ENCODE measurements around the gene CREB3L2. TPM values are rescaled to one million over a fixed set of nuclear protein-coding genes. Genes with fewer than 3 reads are reported as not detected.

The CREB3L2 gene
- total RNA-seq, 1 experiment from 2014 or later = 49.8 TPM

GRCh38 chr7:137990251-137990941 lies 11.5 kb downstream of the CREB3L2 start (continued):
- TF ChIP-seq REST (IDR thresholded peaks at IDR 0.05; ENCODE audit: low read depth) (no peak), ZFX (IDR thresholded peaks at IDR 0.05) (no peak)

- H3K79me2 ChIP-seq (ENCODE audit: insufficient read depth, low read length) = peaks cover 15% of the 10 kb centered on the region
- H3K36me3 ChIP-seq (ENCODE audit: control insufficient read depth in 1 of 2, insufficient read depth in 2 of 2, low read length in 2 of 2) = no peaks in the 10 kb centered on the region
- intact Hi-C loops (cut with micrococcal nuclease) = no loop called here
- no peaks in the 10 kb centered on the region for H3K9me2 ChIP-seq (ENCODE audit: insufficient read depth)
- no peaks in the 10 kb centered on the region for H4K20me1 ChIP-seq (ENCODE audit: insufficient read depth)
- TF ChIP-seq CEBPB (IDR thresholded peaks at IDR 0.05; ENCODE audit: low read depth) = no peak
- TF ChIP-seq CBX3 (IDR thresholded peaks at IDR 0.05; ENCODE audit: low read depth) = no peak
- TF ChIP-seq ATF3 (IDR thresholded peaks at IDR 0.05) = no peak
- TF ChIP-seq YY1 (IDR thresholded peaks at IDR 0.05; ENCODE audit: extremely low read depth, insufficient replicate concordance, low read depth, low read length) = no peak
- no peak for TF ChIP-seq EZH2phosphoT487 (IDR thresholded peaks at IDR 0.05; ENCODE audit: borderline replicate concordance)
- no peak for TF ChIP-seq POLR2AphosphoS5 (IDR thresholded peaks at IDR 0.05; ENCODE audit: low read depth, low read length)
- H3K27me3 ChIP-seq (ENCODE audit: insufficient read depth, low read length) = no peaks in the 10 kb centered on the region
- H3K27ac ChIP-seq (ENCODE audit: low read depth, low read length) = no peak overlapping the region
- ChIA-PET POLR2A (no interaction called here), CTCF (no interaction called here), RAD21 (ENCODE audit: low non-redundant PET in 1 of 2, low total read pairs in 2 of 2, uncharacterized antibody in 2 of 2, unreplicated experiment in 2 of 2) (no interaction called here)
- no peaks in the 10 kb centered on the region for H3K4me1 ChIP-seq (ENCODE audit: control insufficient read depth in 1 of 2, insufficient read depth in 2 of 2, low read length in 2 of 2)
- no peak overlapping the region for H3K9ac ChIP-seq (ENCODE audit: low read length)
- no peak for DNase-seq (ENCODE audit: low read depth, low spot score)
- H3K4me2 ChIP-seq (ENCODE audit: low read length) = no peak overlapping the region
- BruUV-seq (replicated peaks) = no TSS peak
- no peak overlapping the region for H3K4me3 ChIP-seq (replicated peaks in 1 of 2; ENCODE audit: low read depth in 1 of 2, low read length in 2 of 2)
- no peaks in the 10 kb centered on the region for H3K9me3 ChIP-seq (ENCODE audit: control insufficient read depth in 1 of 2, insufficient read depth in 1 of 2, low read depth in 1 of 2, low read length in 2 of 2)
- no peak overlapping the region for H2AFZ ChIP-seq (ENCODE audit: low read depth, low read length, poor library complexity, severe bottlenecking)
- ATAC-seq = no peak
Measured at GRCh38 chr7:137989590-137989989, 12.3 kb downstream of the CREB3L2 start.

All from HCT116 (cell line).